ENCODE measurements around the gene DENND1A. TPM values are rescaled to one million over a fixed set of nuclear protein-coding genes. Genes with fewer than 3 reads are reported as not detected.

Gene DENND1A
- total RNA-seq, 1 donor from 2014 or later: 48.1 TPM

- no peaks in the 10 kb centered on the region for H3K36me3 ChIP-seq
- H3K9me3 ChIP-seq (ENCODE audit: low read depth): no peaks in the 10 kb centered on the region
- peaks cover 12% of the 10 kb centered on the region for H3K4me1 ChIP-seq
- peak overlapping the region; percentile 42 for H3K27ac Mint-ChIP-seq
- no peak for TF ChIP-seq EZH2 (IDR thresholded peaks at IDR 0.05)
- no peak for TF ChIP-seq EZH2phosphoT487 (IDR thresholded peaks at IDR 0.05)
- TF ChIP-seq, protein P1, sequence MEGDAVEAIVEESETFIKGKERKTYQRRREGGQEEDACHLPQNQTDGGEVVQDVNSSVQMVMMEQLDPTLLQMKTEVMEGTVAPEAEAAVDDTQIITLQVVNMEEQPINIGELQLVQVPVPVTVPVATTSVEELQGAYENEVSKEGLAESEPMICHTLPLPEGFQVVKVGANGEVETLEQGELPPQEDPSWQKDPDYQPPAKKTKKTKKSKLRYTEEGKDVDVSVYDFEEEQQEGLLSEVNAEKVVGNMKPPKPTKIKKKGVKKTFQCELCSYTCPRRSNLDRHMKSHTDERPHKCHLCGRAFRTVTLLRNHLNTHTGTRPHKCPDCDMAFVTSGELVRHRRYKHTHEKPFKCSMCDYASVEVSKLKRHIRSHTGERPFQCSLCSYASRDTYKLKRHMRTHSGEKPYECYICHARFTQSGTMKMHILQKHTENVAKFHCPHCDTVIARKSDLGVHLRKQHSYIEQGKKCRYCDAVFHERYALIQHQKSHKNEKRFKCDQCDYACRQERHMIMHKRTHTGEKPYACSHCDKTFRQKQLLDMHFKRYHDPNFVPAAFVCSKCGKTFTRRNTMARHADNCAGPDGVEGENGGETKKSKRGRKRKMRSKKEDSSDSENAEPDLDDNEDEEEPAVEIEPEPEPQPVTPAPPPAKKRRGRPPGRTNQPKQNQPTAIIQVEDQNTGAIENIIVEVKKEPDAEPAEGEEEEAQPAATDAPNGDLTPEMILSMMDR (IDR thresholded peaks at IDR 0.05): no peak
- H3K4me3 ChIP-seq: no peak overlapping the region
- no peaks in the 10 kb centered on the region for H3K79me2 ChIP-seq (ENCODE audit: low read depth)
- no peak for DNase-seq (ENCODE audit: low spot score)
- no peak overlapping the region for H3K27ac ChIP-seq
- no peak overlapping the region for H3K4me2 ChIP-seq
- peaks cover 9% of the 10 kb centered on the region for H3K27me3 Mint-ChIP-seq (ENCODE audit: insufficient read depth, low read depth)
- H3K4me1 Mint-ChIP-seq: peaks cover 41% of the 10 kb centered on the region
- H3K4me3 Mint-ChIP-seq: no peak overlapping the region
- peaks cover 11% of the 10 kb centered on the region for H4K20me1 ChIP-seq (ENCODE audit: low read depth)
- H3K27me3 ChIP-seq: no peaks in the 10 kb centered on the region
- no peak overlapping the region for H2AFZ ChIP-seq (replicated peaks)
- peaks cover 3% of the 10 kb centered on the region for H3F3A ChIP-seq (ENCODE audit: low read depth)
- H3K9ac ChIP-seq: no peak overlapping the region
- H3K36me3 Mint-ChIP-seq: no peaks in the 10 kb centered on the region
- no peaks in the 10 kb centered on the region for H3K9me3 Mint-ChIP-seq
These were observed 458.7 kb downstream of the DENND1A start for GRCh38 chr9:123470991-123471770.

- H3K4me2 ChIP-seq: no peak overlapping the region
- H3K4me3 ChIP-seq: no peak overlapping the region
- H3K79me2 ChIP-seq (ENCODE audit: low read depth): no peaks in the 10 kb centered on the region
- H3K9ac ChIP-seq: no peak overlapping the region
- TF ChIP-seq EZH2phosphoT487 (IDR thresholded peaks at IDR 0.05): no peak
- TF ChIP-seq, protein P1 (IDR thresholded peaks at IDR 0.05): no peak
- TF ChIP-seq EZH2 (IDR thresholded peaks at IDR 0.05): no peak
- peaks cover 12% of the 10 kb centered on the region for H3K4me1 ChIP-seq
- Mint-ChIP-seq H3K9me3 (no peaks in the 10 kb centered on the region), H3K4me1 (peaks cover 43% of the 10 kb centered on the region), H3K27ac (peak overlapping the region; percentile 62), H3K36me3 (no peaks in the 10 kb centered on the region), H3K4me3 (no peak overlapping the region), H3K27me3 (ENCODE audit: insufficient read depth, low read depth) (peaks cover 9% of the 10 kb centered on the region)
- no peaks in the 10 kb centered on the region for H3K27me3 ChIP-seq
- H4K20me1 ChIP-seq (ENCODE audit: low read depth): peaks cover 11% of the 10 kb centered on the region
- DNase-seq (ENCODE audit: low spot score): no peak
- no peak overlapping the region for H3K27ac ChIP-seq
- no peaks in the 10 kb centered on the region for H3K36me3 ChIP-seq
- no peak overlapping the region for H2AFZ ChIP-seq (replicated peaks)
- H3F3A ChIP-seq (ENCODE audit: low read depth): peaks cover 3% of the 10 kb centered on the region
- no peaks in the 10 kb centered on the region for H3K9me3 ChIP-seq (ENCODE audit: low read depth)
These were observed 459.7 kb downstream of the DENND1A start for GRCh38 chr9:123470121-123470782.

DNA sequence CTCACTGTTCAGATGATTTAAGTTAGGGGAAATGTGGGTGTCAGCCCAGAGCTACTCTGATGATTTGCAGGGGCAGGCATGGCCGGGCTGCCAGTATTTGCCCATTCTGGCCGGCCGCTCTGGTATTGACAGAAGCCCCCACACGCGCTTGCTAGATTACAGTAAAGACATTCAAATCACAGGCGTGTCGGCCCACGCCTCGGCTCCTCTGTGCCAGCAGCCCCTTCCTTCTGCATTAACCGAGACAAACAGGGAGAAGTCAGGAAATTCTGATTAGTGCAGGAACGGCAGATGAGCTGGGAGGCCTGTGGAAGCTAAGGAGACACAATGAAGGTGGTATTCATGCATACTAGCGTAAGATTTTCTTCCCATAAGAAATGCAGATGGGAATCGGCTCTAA, 460.6 kb downstream of the DENND1A start:
- Histone ChIP-seq H3K9me3 (ENCODE audit: low read depth) (no peaks in the 10 kb centered on the region), H2AFZ (replicated peaks) (no peak overlapping the region), H4K20me1 (ENCODE audit: low read depth) (peaks cover 11% of the 10 kb centered on the region), H3K27me3 (no peaks in the 10 kb centered on the region), H3K4me3 (no peak overlapping the region), H3K4me2 (no peak overlapping the region), H3K4me1 (peaks cover 12% of the 10 kb centered on the region), H3K27ac (no peak overlapping the region), H3K9ac (no peak overlapping the region), H3K79me2 (ENCODE audit: low read depth) (no peaks in the 10 kb centered on the region), H3K36me3 (no peaks in the 10 kb centered on the region), H3F3A (ENCODE audit: low read depth) (peaks cover 3% of the 10 kb centered on the region)
- H3K9me3 Mint-ChIP-seq: no peaks in the 10 kb centered on the region
- no peaks in the 10 kb centered on the region for H3K36me3 Mint-ChIP-seq
- peaks cover 40% of the 10 kb centered on the region for H3K4me1 Mint-ChIP-seq
- H3K27me3 Mint-ChIP-seq (ENCODE audit: insufficient read depth, low read depth): peaks cover 9% of the 10 kb centered on the region
- H3K27ac Mint-ChIP-seq: peak overlapping the region; percentile 64
- DNase-seq (ENCODE audit: low spot score): no peak
- no peak overlapping the region for H3K4me3 Mint-ChIP-seq
- TF ChIP-seq EZH2 (IDR thresholded peaks at IDR 0.05) (no peak), EZH2phosphoT487 (IDR thresholded peaks at IDR 0.05) (no peak)
- TF ChIP-seq, protein P1 (IDR thresholded peaks at IDR 0.05): no peak
